HepG2 (cell line): ENCODE results near the gene RNF149. TPM values are rescaled to one million over a fixed set of nuclear protein-coding genes. Genes with fewer than 3 reads are reported as not detected.

Source experiments
- ARNT ChIP-seq: fragments of 450-650 bp; IDR thresholded peaks from 2 replicates; pipeline ENCODE4 v1.6.1; 2017
- CREBL2 ChIP-seq: sonication (generic); formaldehyde crosslinking; IDR thresholded peaks from 2 replicates; pipeline ENCODE4 v1.8.1; 2023; ENCODE audit warnings: missing genetic modification reagents, mild to moderate bottlenecking, borderline replicate concordance
- EZH2 ChIP-seq: conservative IDR thresholded peaks from 2 replicates; pipeline ENCODE4 v1.6.1; 2012; ENCODE audit warnings: mild to moderate bottlenecking, low read depth, low read length, moderate library complexity
- FOXP1 ChIP-seq, 2 experiments: fragments of 450-650 bp in 1 of 2; IDR thresholded peaks; 2 replicates each; pipeline ENCODE4 v1.6.1; 2017 to 2018; ENCODE audit warnings: antibody characterized with exemption in 1 of 2
- FUBP1 ChIP-seq: sonication (generic); formaldehyde crosslinking; IDR thresholded peaks from 2 replicates; pipeline ENCODE4 v1.5.1; 2020; ENCODE audit warnings: missing genetic modification reagents, mild to moderate bottlenecking, borderline replicate concordance
- HIC2 ChIP-seq: sonication (generic); formaldehyde crosslinking; IDR thresholded peaks from 2 replicates; pipeline ENCODE4 v1.9.0; 2022; ENCODE audit warnings: low read depth, missing genetic modification reagents
- HOXA9 ChIP-seq: sonication (generic); formaldehyde crosslinking; IDR thresholded peaks from 2 replicates; pipeline ENCODE4 v1.8.1; 2022; ENCODE audit warnings: missing genetic modification reagents, mild to moderate bottlenecking, moderate library complexity, borderline replicate concordance
- MED1 ChIP-seq: sonication (generic); formaldehyde crosslinking; IDR thresholded peaks from 2 replicates; pipeline ENCODE4 v1.4.0; 2020; ENCODE audit warnings: missing genetic modification reagents
- MXD4 ChIP-seq: IDR thresholded peaks from 2 replicates; pipeline ENCODE4 v1.6.1; 2016; ENCODE audit warnings: mild to moderate bottlenecking, missing biosample characterization, missing genetic modification reagents
- NCOR1 ChIP-seq: fragments of 200-600 bp; sonication (generic); IDR thresholded peaks from 2 replicates; pipeline ENCODE4 v1.7.0; 2017; ENCODE audit warnings: antibody characterized with exemption, low read length, borderline replicate concordance
- PHF5A ChIP-seq: IDR thresholded peaks from one replicate; pipeline ENCODE4 v1.6.1; 2018; ENCODE audit warnings: low read depth, missing genetic modification reagents; ENCODE audit not compliant: unreplicated experiment
- RARG ChIP-seq: sonication (generic); formaldehyde crosslinking; IDR thresholded peaks from 2 replicates; pipeline ENCODE4 v1.4.0; 2020; ENCODE audit warnings: low read depth, mild to moderate bottlenecking, missing genetic modification reagents
- RFX5 ChIP-seq: IDR thresholded peaks from 2 replicates; pipeline ENCODE4 v1.6.1; 2011; ENCODE audit warnings: low read depth, low read length, improper control_type of control experiment
- SMAD9 ChIP-seq: sonication (generic); formaldehyde crosslinking; IDR thresholded peaks from 2 replicates; pipeline ENCODE4 v1.5.1; 2020; ENCODE audit warnings: mild to moderate bottlenecking, missing genetic modification reagents
- SOX13 ChIP-seq, 3 experiments: fragments of 450-650 bp in 1 of 3; sonication (generic) in 1 of 3; formaldehyde crosslinking in 1 of 3; IDR thresholded peaks in 2 of 3; conservative IDR thresholded peaks in 1 of 3; 2 replicates each; pipeline versions ENCODE4 v1.5.0 to v1.6.1; 2016 to 2020; ENCODE audit warnings: antibody characterized with exemption in 1 of 3, mild to moderate bottlenecking in 1 of 3, missing compliant biosample characterization in 1 of 3, missing genetic modification reagents in 1 of 3, moderate library complexity in 1 of 3
- TEF ChIP-seq: sonication (generic); formaldehyde crosslinking; IDR thresholded peaks from 2 replicates; pipeline ENCODE4 v1.5.0; 2020; ENCODE audit warnings: missing genetic modification reagents
- TGIF2 ChIP-seq: IDR thresholded peaks from 2 replicates; pipeline ENCODE4 v1.6.1; 2016; ENCODE audit warnings: control low read depth, missing compliant biosample characterization
- TOE1 ChIP-seq: sonication (generic); formaldehyde crosslinking; IDR thresholded peaks from 2 replicates; pipeline ENCODE4 v1.4.0; 2020; ENCODE audit warnings: mild to moderate bottlenecking, missing genetic modification reagents
- ZBTB44 ChIP-seq: sonication (generic); formaldehyde crosslinking; IDR thresholded peaks from 2 replicates; pipeline ENCODE4 v1.4.0; 2020; ENCODE audit warnings: missing genetic modification reagents
- ZNF546 ChIP-seq: sonication (generic); formaldehyde crosslinking; conservative IDR thresholded peaks from 2 replicates; pipeline ENCODE4 v1.8.1; 2023; ENCODE audit warnings: mild to moderate bottlenecking, missing genetic modification reagents
- ZNF564 ChIP-seq: sonication (generic); formaldehyde crosslinking; IDR thresholded peaks from 2 replicates; pipeline ENCODE4 v1.8.1; 2023; ENCODE audit warnings: mild to moderate bottlenecking, missing genetic modification reagents
- ZNF672 ChIP-seq: sonication (generic); formaldehyde crosslinking; IDR thresholded peaks from 2 replicates; pipeline ENCODE4 v1.8.1; 2022; ENCODE audit warnings: missing genetic modification reagents
- ZNF720 ChIP-seq: sonication (generic); formaldehyde crosslinking; IDR thresholded peaks from 2 replicates; pipeline ENCODE4 v1.4.0; 2020; ENCODE audit warnings: missing genetic modification reagents
- ZNF747 ChIP-seq: sonication (generic); formaldehyde crosslinking; IDR thresholded peaks from 2 replicates; pipeline ENCODE4 v1.8.1; 2023; ENCODE audit warnings: missing genetic modification reagents, mild to moderate bottlenecking, borderline replicate concordance
- polyA plus RNA-seq, 8 experiments: library from polyadenylated mRNA; depleted of rRNA in 3 of 8; stranded (reverse) in 7 of 8; unstranded in 1 of 8; fragments of >200 nt; fragmentation: Illumina TruSeq in 4 of 8; extraction: Trizol in 4 of 8; gene quantifications; 2 replicates each; pipeline versions ENCODE4 v1.2.1 to v1.2.3, GENCODE V29; 2011 to 2016; ENCODE audit warnings: low read depth in 4 of 8, missing spikeins in 1 of 8, mixed read lengths in 1 of 8; ENCODE audit not compliant: insufficient read depth in 1 of 8
- total RNA-seq, 5 experiments: library from RNA; depleted of rRNA; stranded (reverse); fragments of >200 nt; fragmentation: Illumina TruSeq; extraction: Trizol; gene quantifications; 2 replicates each; pipeline ENCODE4 v1.2.3, GENCODE V29; 2016; ENCODE audit warnings: low read depth in 1 of 5

RNF149 gene
- total and polyA plus RNA-seq, 2 of the 13 experiments (the other 11 are each of a cell fraction or from before 2014, with no cell fraction given): 87.6 to 109 TPM

GRCh38 chr2:101238930-101239759, 69.4 kb downstream of the RNF149 start (continued):
- TF ChIP-seq TEF (CRISPR knock-in tag) (no peak), ZNF564 (CRISPR knock-in tag) (no peak; the same call in 1 of the 2 replicates), TOE1 (CRISPR knock-in tag) (no peak), ZNF747 (CRISPR knock-in tag) (no peak), TGIF2 (CRISPR knock-in tag) (peak; percentile 56; the same call in 1 of the 2 replicates), ZNF546 (CRISPR knock-in tag) (no peak; the same call in 1 of the 2 replicates), MED1 (peak; percentile 93), ZBTB44 (CRISPR knock-in tag) (no peak), SMAD9 (no peak), FOXP1 (IDR thresholded peaks at IDR 0.05) (no peak), FOXP1 (CRISPR knock-in tag; IDR thresholded peaks at IDR 0.05) (no peak; the same call in 1 of the 2 replicates), HIC2 (CRISPR knock-in tag) (no peak), FUBP1 (CRISPR knock-in tag) (no peak), PHF5A (no peak), MXD4 (CRISPR knock-in tag) (no peak), ARNT (no peak), RARG (CRISPR knock-in tag) (no peak), SOX13 (IDR thresholded peaks at IDR 0.05) (0 out of 2 replicates have a peak, but pooled peaks have one; percentile 19), SOX13 (CRISPR knock-in tag; conservative IDR thresholded peaks at IDR 0.05 in 1 of 2, IDR thresholded peaks at IDR 0.05 in 1 of 2) (peak in 1 of 2 experiments; percentile 86; a peak in 2 of 4 replicates), RFX5 (no peak), ZNF720 (no peak), ZNF672 (CRISPR knock-in tag) (no peak), EZH2 (no peak), HOXA9 (no peak), NCOR1 (peak; percentile 56; the same call in 1 of the 2 replicates), CREBL2 (no peak)
